Measurements from ENCODE around the gene CTSD.

CTSD gene

GRCh38 chr11:1768141-1768469 lies 4.4 kb upstream of the CTSD start:
- no peak for DNase-seq

GRCh38 chr11:1767399-1768140 lies 3.8 kb upstream of the CTSD start:
- no peak for DNase-seq

GRCh38 chr11:1766719-1767398 lies 3.1 kb upstream of the CTSD start:
- no peak for DNase-seq

GRCh38 chr11:1765871-1766718 lies 2.4 kb upstream of the CTSD start:
- peak; percentile 6 for DNase-seq

- DNase-seq, result peak; percentile 10
Observed at GRCh38 chr11:1763336-1763795, 361 bp downstream of the CTSD start.

GRCh38 chr11:1762537-1763302 lies 1.0 kb downstream of the CTSD start:
- DNase-seq, result peak; percentile 23

- DNase-seq, result no peak
Observed at GRCh38 chr11:1761857-1762536, 1.7 kb downstream of the CTSD start.

GRCh38 chr11:1761110-1761856 lies 2.4 kb downstream of the CTSD start:
- no peak for DNase-seq

GRCh38 chr11:1760351-1761109 lies 3.2 kb downstream of the CTSD start:
- DNase-seq, result no peak

- DNase-seq, result no peak
Observed at GRCh38 chr11:1759851-1760220, 3.9 kb downstream of the CTSD start.

- DNase-seq, result no peak
Observed at GRCh38 chr11:1759151-1759850, 4.4 kb downstream of the CTSD start.

- DNase-seq, result no peak
Observed at GRCh38 chr11:1758611-1759150, 5.0 kb downstream of the CTSD start.

- DNase-seq, result no peak
Observed at GRCh38 chr11:1757861-1758610, 5.7 kb downstream of the CTSD start.

GRCh38 chr11:1756791-1757771 lies 6.6 kb downstream of the CTSD start:
- no peak for DNase-seq

- DNase-seq, result no peak
Observed at GRCh38 chr11:1755692-1756561, 7.8 kb downstream of the CTSD start.

- no peak for DNase-seq
Observed at GRCh38 chr11:1755344-1755691, 8.4 kb downstream of the CTSD start.

Measured in OCI-M1 (cell line).